Measurements from ENCODE around the gene BDH1.

GRCh38 chr3:197575362-197575761 lies 19.6 kb upstream of the BDH1 start:
- TF ChIP-seq CTCF (IDR thresholded peaks at IDR 0.05; ENCODE audit: poor library complexity) (no peak), EZH2 (IDR thresholded peaks at IDR 0.05; ENCODE audit: borderline replicate concordance) (no peak), EZH2phosphoT487 (IDR thresholded peaks at IDR 0.05; ENCODE audit: low read depth, severe bottlenecking, unreplicated experiment) (no peak)

Measured in hepatocyte (in vitro differentiated cells).